Stomach (tissue), 4 donors: ENCODE measurements around the gene CCDC158.

ENCODE experiments used
- CTCF ChIP-seq, 7 experiments: fragments of 450-650 bp in 4 of 7; fragments of 200-600 bp in 3 of 7; sonication (generic) in 3 of 7; IDR thresholded peaks; one replicate each; pipeline ENCODE4 v1.5.1; 2016 to 2019; ENCODE audit warnings: antibody characterized with exemption in 7 of 7, control low read depth in 2 of 7, mild to moderate bottlenecking in 1 of 7
- EP300 ChIP-seq: sonication (generic); formaldehyde crosslinking; IDR thresholded peaks from one replicate; pipeline ENCODE4 v1.6.1; 2017; ENCODE audit warnings: antibody characterized with exemption
- POLR2A ChIP-seq, 4 donors: fragments of 450-650 bp; IDR thresholded peaks; one replicate each; pipeline ENCODE4 v1.6.1; 2016; ENCODE audit warnings: antibody characterized with exemption in 4 of 4, control low read depth in 2 of 4, mild to moderate bottlenecking in 1 of 4, moderate library complexity in 1 of 4
- POLR2AphosphoS5 ChIP-seq, 3 donors: sonication (generic); formaldehyde crosslinking; IDR thresholded peaks; one replicate each; pipeline ENCODE4 v1.6.1; 2016; ENCODE audit warnings: antibody characterized with exemption in 3 of 3

- no peak for TF ChIP-seq CTCF (IDR thresholded peaks at IDR 0.05)
- no peak for TF ChIP-seq POLR2A (IDR thresholded peaks at IDR 0.05)
- no peak for TF ChIP-seq EP300
- TF ChIP-seq POLR2AphosphoS5 (IDR thresholded peaks at IDR 0.05), result no peak
Observed at GRCh38 chr4:76279462-76279861, 141.5 kb downstream of the CCDC158 start.
